DOHH2 (cell line): Measurements from ENCODE around the gene TMEM184A.

Experiments used
- CTCF ChIP-seq: fragments of 200-600 bp; sonication (generic); IDR thresholded peaks from one replicate; pipeline ENCODE4 v1.5.1; 2014; ENCODE audit warnings: antibody characterized with exemption, mild to moderate bottlenecking, low read depth, low read length; ENCODE audit not compliant: poor library complexity, severe bottlenecking
- EZH2phosphoT487 ChIP-seq: fragments of 200-600 bp; sonication (generic); IDR thresholded peaks from 2 replicates; pipeline ENCODE4 v1.6.1; 2017; ENCODE audit warnings: borderline replicate concordance, mild to moderate bottlenecking, antibody characterized with exemption, low read length, moderate library complexity, mixed read lengths

- TF ChIP-seq CTCF (no peak), EZH2phosphoT487 (no peak)
Observed at GRCh38 chr7:1575809-1576208, 19.8 kb upstream of the TMEM184A start.
